SJCRH30 (cell line): ENCODE data around the gene SSR2. TPM values are rescaled to one million over a fixed set of nuclear protein-coding genes. Genes with fewer than 3 reads are reported as not detected.

Experiments
- DNase-seq, 2 experiments: peaks; one replicate each; pipeline ENCODE4 v3.0.0-alpha.2; 2015 to 2020
- H3K27ac ChIP-seq: fragments of 250-450 bp; sonication (Bioruptor Pico); 2 replicates; pipeline ENCODE4 v1.5.1; 2020; ENCODE audit warnings: mild to moderate bottlenecking, moderate library complexity
- H3K27me3 ChIP-seq: fragments of 250-450 bp; sonication (Bioruptor Pico); 2 replicates; pipeline ENCODE4 v1.5.1; 2020; ENCODE audit warnings: mild to moderate bottlenecking, moderate library complexity
- H3K36me3 ChIP-seq: fragments of 250-450 bp; sonication (Bioruptor Pico); 2 replicates; pipeline ENCODE4 v1.5.1; 2020; ENCODE audit warnings: mild to moderate bottlenecking, moderate library complexity
- H3K4me1 ChIP-seq: fragments of 250-450 bp; sonication (Bioruptor Pico); 2 replicates; pipeline ENCODE4 v1.5.1; 2020; ENCODE audit warnings: mild to moderate bottlenecking, moderate library complexity
- H3K4me3 ChIP-seq: fragments of 250-450 bp; sonication (Bioruptor Pico); 2 replicates; pipeline ENCODE4 v1.5.1; 2020; ENCODE audit warnings: mild to moderate bottlenecking, moderate library complexity
- H3K9me3 ChIP-seq: fragments of 250-450 bp; sonication (Bioruptor Pico); replicated peaks from 2 replicates; pipeline ENCODE4 v1.5.1; 2020; ENCODE audit warnings: mild to moderate bottlenecking, moderate library complexity
- total RNA-seq: library from RNA; depleted of rRNA; stranded (reverse); fragments of >200 nt; shearing (Covaris generic); gene quantifications from 2 replicates; pipeline ENCODE4 v1.2.3, GENCODE V29; 2014

The SSR2 gene
- total RNA-seq, 1 experiment from 2014 or later = 170 TPM

- Histone ChIP-seq H3K4me3 (peak overlapping the region; percentile 63), H3K27me3 (no peaks in the 10 kb centered on the region), H3K27ac (no peak overlapping the region), H3K36me3 (peaks cover 31% of the 10 kb centered on the region), H3K9me3 (no peaks in the 10 kb centered on the region), H3K4me1 (no peaks in the 10 kb centered on the region)
- DNase-seq = no peak
Measured at GRCh38 chr1:156019946-156020292, 832 bp downstream of the SSR2 start.

GRCh38 chr1:156014829-156015228, 5.9 kb downstream of the SSR2 start:
- no peaks in the 10 kb centered on the region for H3K27me3 ChIP-seq
- H3K9me3 ChIP-seq = no peaks in the 10 kb centered on the region

GRCh38 chr1:156012051-156012817, 8.5 kb downstream of the SSR2 start:
- Histone ChIP-seq H3K9me3 (no peaks in the 10 kb centered on the region), H3K36me3 (peaks cover 51% of the 10 kb centered on the region), H3K27me3 (no peaks in the 10 kb centered on the region), H3K4me3 (no peak overlapping the region), H3K4me1 (peaks cover under 1% of the 10 kb centered on the region), H3K27ac (no peak overlapping the region)
- no peak for DNase-seq

More at GRCh38 chr1:156014829-156015228, 5.9 kb downstream of the SSR2 start:
- no peak for DNase-seq
- Histone ChIP-seq H3K36me3 (peaks cover 58% of the 10 kb centered on the region), H3K4me1 (no peaks in the 10 kb centered on the region), H3K4me3 (no peak overlapping the region), H3K27ac (no peak overlapping the region)

GRCh38 chr1:156009404-156009803, 11.3 kb downstream of the SSR2 start:
- Histone ChIP-seq H3K36me3 (peaks cover 32% of the 10 kb centered on the region), H3K4me1 (peaks cover 7% of the 10 kb centered on the region), H3K9me3 (no peaks in the 10 kb centered on the region), H3K27me3 (no peaks in the 10 kb centered on the region), H3K27ac (no peak overlapping the region), H3K4me3 (no peak overlapping the region)
- DNase-seq = no peak

- Histone ChIP-seq H3K27ac (peak overlapping the region; percentile 57), H3K27me3 (no peaks in the 10 kb centered on the region), H3K4me1 (peaks cover 29% of the 10 kb centered on the region), H3K36me3 (peaks cover 22% of the 10 kb centered on the region), H3K4me3 (no peak overlapping the region), H3K9me3 (no peaks in the 10 kb centered on the region)
- peak; percentile 37 to 60 for DNase-seq
Measured at GRCh38 chr1:156006666-156007376, 13.9 kb downstream of the SSR2 start.

GRCh38 chr1:156004843-156005584, 15.7 kb downstream of the SSR2 start:
- no peak for DNase-seq
- H3K27me3 ChIP-seq = no peaks in the 10 kb centered on the region

GRCh38 chr1:156003923-156004188, 16.9 kb downstream of the SSR2 start:
- peaks cover 3% of the 10 kb centered on the region for H3K36me3 ChIP-seq
- no peak overlapping the region for H3K4me3 ChIP-seq
- peaks cover 31% of the 10 kb centered on the region for H3K4me1 ChIP-seq
- no peaks in the 10 kb centered on the region for H3K27me3 ChIP-seq
- DNase-seq = peak in 1 of 2 experiments; percentile 18
- no peak overlapping the region for H3K27ac ChIP-seq
- no peaks in the 10 kb centered on the region for H3K9me3 ChIP-seq

More at GRCh38 chr1:156004843-156005584, 15.7 kb downstream of the SSR2 start:
- Histone ChIP-seq H3K4me3 (no peak overlapping the region), H3K9me3 (no peaks in the 10 kb centered on the region), H3K36me3 (peaks cover 8% of the 10 kb centered on the region), H3K27ac (no peak overlapping the region), H3K4me1 (peaks cover 31% of the 10 kb centered on the region)

GRCh38 chr1:156002188-156002911, 18.4 kb downstream of the SSR2 start:
- DNase-seq = peak in 1 of 2 experiments; percentile 12
- Histone ChIP-seq H3K36me3 (no peaks in the 10 kb centered on the region), H3K4me3 (no peak overlapping the region), H3K27me3 (no peaks in the 10 kb centered on the region), H3K27ac (no peak overlapping the region), H3K9me3 (no peaks in the 10 kb centered on the region), H3K4me1 (peaks cover 31% of the 10 kb centered on the region)

- H3K4me1 ChIP-seq = peaks cover 25% of the 10 kb centered on the region
Measured at GRCh38 chr1:156001662-156002171, 19.0 kb downstream of the SSR2 start.

GRCh38 chr1:156001021-156001661, 19.6 kb downstream of the SSR2 start:
- Histone ChIP-seq H3K4me1 (peaks cover 24% of the 10 kb centered on the region), H3K9me3 (no peaks in the 10 kb centered on the region), H3K4me3 (no peak overlapping the region), H3K36me3 (no peaks in the 10 kb centered on the region), H3K27me3 (no peaks in the 10 kb centered on the region), H3K27ac (no peak overlapping the region)
- DNase-seq = no peak

More at GRCh38 chr1:156001662-156002171, 19.0 kb downstream of the SSR2 start:
- Histone ChIP-seq H3K27ac (no peak overlapping the region), H3K27me3 (no peaks in the 10 kb centered on the region), H3K9me3 (no peaks in the 10 kb centered on the region), H3K4me3 (no peak overlapping the region), H3K36me3 (no peaks in the 10 kb centered on the region)
- peak; percentile 20 to 25 for DNase-seq

- no peaks in the 10 kb centered on the region for H3K27me3 ChIP-seq
- H3K4me1 ChIP-seq = peaks cover 24% of the 10 kb centered on the region
- no peaks in the 10 kb centered on the region for H3K36me3 ChIP-seq
- no peak for DNase-seq
- no peak overlapping the region for H3K27ac ChIP-seq
- no peak overlapping the region for H3K4me3 ChIP-seq
- H3K9me3 ChIP-seq = no peaks in the 10 kb centered on the region
Measured at GRCh38 chr1:155999964-156000363, 20.8 kb downstream of the SSR2 start.

- DNase-seq = no peak
Measured at GRCh38 chr1:155996166-155996565, 24.6 kb downstream of the SSR2 start.

GRCh38 chr1:155993595-155993994, 27.2 kb downstream of the SSR2 start:
- 0 out of 2 replicates have a peak, but pooled peaks cover 4% of the 10 kb centered on the region for H3K4me1 ChIP-seq
- H3K4me3 ChIP-seq = no peak overlapping the region
- no peak overlapping the region for H3K27ac ChIP-seq
- no peaks in the 10 kb centered on the region for H3K9me3 ChIP-seq
- H3K36me3 ChIP-seq = no peaks in the 10 kb centered on the region
- H3K27me3 ChIP-seq = no peaks in the 10 kb centered on the region
- DNase-seq = no peak

More at GRCh38 chr1:155996166-155996565, 24.6 kb downstream of the SSR2 start:
- Histone ChIP-seq H3K36me3 (no peaks in the 10 kb centered on the region), H3K27ac (no peak overlapping the region), H3K9me3 (no peaks in the 10 kb centered on the region), H3K4me1 (0 out of 2 replicates have a peak, but pooled peaks cover 4% of the 10 kb centered on the region), H3K4me3 (no peak overlapping the region), H3K27me3 (no peaks in the 10 kb centered on the region)
